ENCODE data around the gene PDCD2.

DNA sequence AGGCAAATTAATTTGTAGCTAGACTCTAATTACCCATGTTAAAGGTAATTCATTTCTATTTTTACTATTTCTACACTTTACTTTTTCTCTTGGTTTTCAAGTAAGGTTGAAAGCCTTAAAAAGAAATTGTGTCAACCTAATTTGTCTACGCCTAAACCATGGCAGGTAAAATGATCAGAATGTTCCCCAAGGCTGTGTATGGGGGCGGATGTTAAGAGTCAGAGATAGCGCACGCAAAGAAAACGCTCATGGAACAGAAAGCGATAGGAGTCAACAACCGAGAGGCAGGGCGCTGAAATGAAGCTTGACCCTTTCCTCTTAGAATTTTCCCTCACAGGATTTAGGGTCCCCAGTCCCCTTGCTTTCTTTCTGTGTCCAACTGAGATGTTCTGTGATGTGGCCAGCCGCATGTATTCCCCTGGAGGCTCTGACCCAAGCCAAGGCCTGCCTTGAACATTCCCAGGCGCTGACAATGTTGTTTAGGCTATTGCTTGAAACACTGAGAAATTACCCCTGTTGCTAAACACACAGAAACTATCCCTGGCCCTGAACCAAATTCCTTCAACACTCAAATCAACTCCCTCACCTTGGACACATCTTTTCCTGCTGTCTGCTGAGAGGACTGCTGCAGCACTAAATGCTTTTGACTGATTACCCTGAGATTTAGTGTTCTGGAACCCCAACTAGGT lies 42.3 kb downstream of the PDCD2 start:
- TF ChIP-seq, protein P1, sequence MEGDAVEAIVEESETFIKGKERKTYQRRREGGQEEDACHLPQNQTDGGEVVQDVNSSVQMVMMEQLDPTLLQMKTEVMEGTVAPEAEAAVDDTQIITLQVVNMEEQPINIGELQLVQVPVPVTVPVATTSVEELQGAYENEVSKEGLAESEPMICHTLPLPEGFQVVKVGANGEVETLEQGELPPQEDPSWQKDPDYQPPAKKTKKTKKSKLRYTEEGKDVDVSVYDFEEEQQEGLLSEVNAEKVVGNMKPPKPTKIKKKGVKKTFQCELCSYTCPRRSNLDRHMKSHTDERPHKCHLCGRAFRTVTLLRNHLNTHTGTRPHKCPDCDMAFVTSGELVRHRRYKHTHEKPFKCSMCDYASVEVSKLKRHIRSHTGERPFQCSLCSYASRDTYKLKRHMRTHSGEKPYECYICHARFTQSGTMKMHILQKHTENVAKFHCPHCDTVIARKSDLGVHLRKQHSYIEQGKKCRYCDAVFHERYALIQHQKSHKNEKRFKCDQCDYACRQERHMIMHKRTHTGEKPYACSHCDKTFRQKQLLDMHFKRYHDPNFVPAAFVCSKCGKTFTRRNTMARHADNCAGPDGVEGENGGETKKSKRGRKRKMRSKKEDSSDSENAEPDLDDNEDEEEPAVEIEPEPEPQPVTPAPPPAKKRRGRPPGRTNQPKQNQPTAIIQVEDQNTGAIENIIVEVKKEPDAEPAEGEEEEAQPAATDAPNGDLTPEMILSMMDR (conservative IDR thresholded peaks at IDR 0.05), result no peak
- no peak for TF ChIP-seq EZH2 (IDR thresholded peaks at IDR 0.05; ENCODE audit: low read depth)

Data from PC-9 (cell line).